GM12878 (cell line): ENCODE measurements around the gene PLPP3. TPM values are rescaled to one million over a fixed set of nuclear protein-coding genes. Genes with fewer than 3 reads are reported as not detected.

Experiments used
- BHLHE40 ChIP-seq, 2 experiments: fragments of 450-650 bp in 1 of 2; IDR thresholded peaks; 2 replicates each; pipeline ENCODE4 v1.6.1; 2011 to 2017; ENCODE audit warnings: low read depth in 2 of 2, borderline replicate concordance in 1 of 2, improper control_type of control experiment in 1 of 2, low read length in 1 of 2, mild to moderate bottlenecking in 1 of 2
- BRCA1 ChIP-seq: IDR thresholded peaks from 2 replicates; pipeline ENCODE4 v1.6.1; 2011; ENCODE audit warnings: low read depth, low read length, improper control_type of control experiment
- CHD2 ChIP-seq: IDR thresholded peaks from 2 replicates; pipeline ENCODE4 v1.6.1; 2011; ENCODE audit warnings: low read depth, low read length, improper control_type of control experiment, borderline replicate concordance
- CREB1 ChIP-seq: IDR thresholded peaks from 2 replicates; pipeline ENCODE4 v1.6.1; 2012; ENCODE audit warnings: low read depth, mild to moderate bottlenecking, inconsistent platforms
- ELK1 ChIP-seq: IDR thresholded peaks from 2 replicates; pipeline ENCODE4 v1.6.1; 2012; ENCODE audit warnings: low read depth, low read length, improper control_type of control experiment
- ETV6 ChIP-seq, 2 experiments: fragments of 450-650 bp in 1 of 2; IDR thresholded peaks in 1 of 2; conservative IDR thresholded peaks in 1 of 2; 2 replicates each; pipeline ENCODE4 v1.6.1; 2014; ENCODE audit warnings: antibody characterized with exemption in 1 of 2, borderline replicate concordance in 1 of 2, low read depth in 1 of 2, mild to moderate bottlenecking in 1 of 2, moderate library complexity in 1 of 2
- FOS ChIP-seq: IDR thresholded peaks from 3 replicates; pipeline ENCODE4 v1.6.1; 2011; ENCODE audit warnings: borderline replicate concordance; ENCODE audit not compliant: insufficient read length; ENCODE audit errors: extremely low read depth
- FOXM1 ChIP-seq: IDR thresholded peaks from 2 replicates; pipeline ENCODE4 v1.6.1; 2012; ENCODE audit warnings: low read depth, mild to moderate bottlenecking, inconsistent platforms, low read length, moderate library complexity
- HDAC2 ChIP-seq: fragments of 200-600 bp; sonication (generic); IDR thresholded peaks from 2 replicates; pipeline ENCODE4 v1.6.1; 2017
- IRF4 ChIP-seq: IDR thresholded peaks from 2 replicates; pipeline ENCODE4 v1.6.1; 2011; ENCODE audit warnings: low read depth, low read length
- LARP7 ChIP-seq: fragments of 450-650 bp; IDR thresholded peaks from 2 replicates; pipeline ENCODE4 v1.6.1; 2017; ENCODE audit warnings: mild to moderate bottlenecking
- NFIC ChIP-seq: IDR thresholded peaks from 2 replicates; pipeline ENCODE4 v1.6.1; 2012; ENCODE audit warnings: low read depth, mild to moderate bottlenecking, inconsistent platforms, low read length, moderate library complexity
- NFXL1 ChIP-seq: fragments of 450-650 bp; IDR thresholded peaks from 2 replicates; pipeline ENCODE4 v1.6.1; 2017; ENCODE audit warnings: antibody characterized with exemption, mild to moderate bottlenecking, borderline replicate concordance
- NFYA ChIP-seq: IDR thresholded peaks from 2 replicates; pipeline ENCODE4 v1.6.1; 2011; ENCODE audit warnings: low read depth, mild to moderate bottlenecking, low read length, improper control_type of control experiment, borderline replicate concordance
- POLR2AphosphoS5 ChIP-seq: IDR thresholded peaks from 2 replicates; pipeline ENCODE4 v1.6.1; 2011; ENCODE audit warnings: mild to moderate bottlenecking, low read length, inconsistent platforms
- RFX5 ChIP-seq: IDR thresholded peaks from 2 replicates; pipeline ENCODE4 v1.6.1; 2011; ENCODE audit warnings: low read depth, low read length, improper control_type of control experiment
- SKIL ChIP-seq: fragments of 450-650 bp; IDR thresholded peaks from 2 replicates; pipeline ENCODE4 v1.6.1; 2017; ENCODE audit warnings: mild to moderate bottlenecking, low read depth, inconsistent platforms; ENCODE audit not compliant: poor library complexity, severe bottlenecking
- SMAD5 ChIP-seq: IDR thresholded peaks from 2 replicates; pipeline ENCODE4 v1.6.1; 2016; ENCODE audit warnings: antibody characterized with exemption, low read depth
- SREBF2 ChIP-seq: IDR thresholded peaks from 2 replicates; pipeline ENCODE4 v1.6.1; 2012; ENCODE audit warnings: mild to moderate bottlenecking, low read length
- TARDBP ChIP-seq: IDR thresholded peaks from 2 replicates; pipeline ENCODE4 v1.6.1; 2016; ENCODE audit warnings: borderline replicate concordance
- ZNF274 ChIP-seq: IDR thresholded peaks from one replicate; pipeline ENCODE4 v1.8.0; 2011; ENCODE audit not compliant: insufficient read length, insufficient read depth
- polyA plus RNA-seq, 11 experiments: library from polyadenylated mRNA; depleted of rRNA in 4 of 11; unstranded in 6 of 11; stranded (reverse) in 5 of 11; fragments of >200 nt; fragmentation: Nextera tagmentation in 4 of 11; fragmentation: Illumina TruSeq in 1 of 11; extraction: Ambion mirVana in 4 of 11; extraction: Trizol in 1 of 11; gene quantifications; 1 replicate in 1 of 11; 2 replicates in 10 of 11; pipeline versions ENCODE4 v1.2.1 to v1.2.3, GENCODE V29; 2011 to 2016; ENCODE audit warnings: inconsistent platforms in 2 of 11, missing spikeins in 2 of 11, low read depth in 1 of 11
- total RNA-seq, 4 experiments: library from RNA; depleted of rRNA in 3 of 4; stranded (reverse); fragments of >200 nt in 3 of 4; fragmentation: Illumina TruSeq in 1 of 4; extraction: Trizol in 1 of 4; gene quantifications; 2 replicates each; pipeline versions ENCODE4 v1.2.1 to v1.2.3, GENCODE V29; 2013 to 2021
- TF ChIP-seq, protein P1 (sequence below): fragments of 450-650 bp; IDR thresholded peaks from 2 replicates; pipeline ENCODE4 v1.6.1; 2018; ENCODE audit warnings: borderline replicate concordance, mild to moderate bottlenecking; ENCODE audit not compliant: partially characterized antibody
- TF ChIP-seq, protein P2 (sequence below): IDR thresholded peaks from 2 replicates; pipeline ENCODE4 v1.6.1; 2011; ENCODE audit warnings: borderline replicate concordance, low read depth, mild to moderate bottlenecking, moderate library complexity, mixed read lengths, low read length; ENCODE audit not compliant: insufficient read depth; ENCODE audit errors: extremely low read length
- TF ChIP-seq, protein P3 (sequence below): fragments of 150-350 bp; IDR thresholded peaks from 2 replicates; pipeline ENCODE4 v1.6.1; 2014; ENCODE audit warnings: mild to moderate bottlenecking, low read depth, low read length

The PLPP3 gene
- total and polyA plus RNA-seq, 10 of the 15 experiments (the other 5 are each of a cell fraction or from before 2014, with no cell fraction given): 6.4 to 26.8 (median 9.5) TPM

DNA sequence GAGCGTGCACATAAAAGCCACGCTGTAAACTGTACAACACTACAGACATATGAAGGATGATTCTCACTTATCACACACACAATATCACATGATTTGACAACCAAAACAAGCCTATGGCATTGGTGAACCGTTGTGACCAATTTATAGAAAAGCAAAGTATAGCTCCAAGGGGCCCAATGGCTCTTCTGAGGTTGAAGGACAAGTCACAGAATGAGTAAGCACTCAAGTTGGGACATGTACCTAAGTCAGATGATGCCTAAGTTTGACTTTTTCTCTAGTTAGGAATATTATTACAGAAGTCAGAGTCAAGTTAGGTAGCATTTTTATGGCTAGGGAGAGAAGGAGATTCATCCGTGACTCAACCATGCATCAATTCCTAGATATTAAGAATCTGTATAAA lies 45.7 kb downstream of the PLPP3 start (continued):
- no peak for TF ChIP-seq CHD2
- TF ChIP-seq HDAC2: no peak
- no peak for TF ChIP-seq ZNF274
- TF ChIP-seq, protein P1, sequence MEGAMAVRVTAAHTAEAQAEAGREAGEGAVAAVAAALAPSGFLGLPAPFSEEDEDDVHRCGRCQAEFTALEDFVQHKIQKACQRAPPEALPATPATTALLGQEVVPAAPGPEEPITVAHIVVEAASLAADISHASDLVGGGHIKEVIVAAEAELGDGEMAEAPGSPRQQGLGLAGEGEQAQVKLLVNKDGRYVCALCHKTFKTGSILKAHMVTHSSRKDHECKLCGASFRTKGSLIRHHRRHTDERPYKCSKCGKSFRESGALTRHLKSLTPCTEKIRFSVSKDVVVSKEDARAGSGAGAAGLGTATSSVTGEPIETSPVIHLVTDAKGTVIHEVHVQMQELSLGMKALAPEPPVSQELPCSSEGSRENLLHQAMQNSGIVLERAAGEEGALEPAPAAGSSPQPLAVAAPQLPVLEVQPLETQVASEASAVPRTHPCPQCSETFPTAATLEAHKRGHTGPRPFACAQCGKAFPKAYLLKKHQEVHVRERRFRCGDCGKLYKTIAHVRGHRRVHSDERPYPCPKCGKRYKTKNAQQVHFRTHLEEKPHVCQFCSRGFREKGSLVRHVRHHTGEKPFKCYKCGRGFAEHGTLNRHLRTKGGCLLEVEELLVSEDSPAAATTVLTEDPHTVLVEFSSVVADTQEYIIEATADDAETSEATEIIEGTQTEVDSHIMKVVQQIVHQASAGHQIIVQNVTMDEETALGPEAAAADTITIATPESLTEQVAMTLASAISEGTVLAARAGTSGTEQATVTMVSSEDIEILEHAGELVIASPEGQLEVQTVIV: no peak
- TF ChIP-seq POLR2AphosphoS5: no peak
- TF ChIP-seq LARP7: no peak
- no peak for TF ChIP-seq TARDBP
- no peak for TF ChIP-seq SREBF2
- TF ChIP-seq CREB1: no peak; the same call in 1 of the 2 replicates
- no peak for TF ChIP-seq RFX5
- TF ChIP-seq FOS: no peak
- TF ChIP-seq ETV6 (conservative IDR thresholded peaks at IDR 0.05 in 1 of 2, IDR thresholded peaks at IDR 0.05 in 1 of 2; ENCODE audit: borderline replicate concordance in 1 of 2, low read depth in 1 of 2): peak in 1 of 2 experiments; percentile 73; a peak in 2 of 4 replicates
- TF ChIP-seq FOXM1: peak; percentile 83; the same call in 1 of the 2 replicates
- TF ChIP-seq IRF4: peak; percentile 89; the same call in 1 of the 2 replicates
- TF ChIP-seq, protein P2, sequence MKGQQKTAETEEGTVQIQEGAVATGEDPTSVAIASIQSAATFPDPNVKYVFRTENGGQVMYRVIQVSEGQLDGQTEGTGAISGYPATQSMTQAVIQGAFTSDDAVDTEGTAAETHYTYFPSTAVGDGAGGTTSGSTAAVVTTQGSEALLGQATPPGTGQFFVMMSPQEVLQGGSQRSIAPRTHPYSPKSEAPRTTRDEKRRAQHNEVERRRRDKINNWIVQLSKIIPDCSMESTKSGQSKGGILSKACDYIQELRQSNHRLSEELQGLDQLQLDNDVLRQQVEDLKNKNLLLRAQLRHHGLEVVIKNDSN: no peak
- TF ChIP-seq SKIL: peak; percentile 89
- no peak for TF ChIP-seq SMAD5
- TF ChIP-seq BHLHE40 (IDR thresholded peaks at IDR 0.05; ENCODE audit: borderline replicate concordance in 1 of 2, low read depth in 2 of 2, low read length in 1 of 2): peak in 1 of 2 experiments; percentile 44; a peak in 2 of 4 replicates
- TF ChIP-seq ELK1: no peak
- TF ChIP-seq NFYA: no peak
- TF ChIP-seq NFXL1: no peak
- TF ChIP-seq BRCA1: no peak
- TF ChIP-seq, protein P3, sequence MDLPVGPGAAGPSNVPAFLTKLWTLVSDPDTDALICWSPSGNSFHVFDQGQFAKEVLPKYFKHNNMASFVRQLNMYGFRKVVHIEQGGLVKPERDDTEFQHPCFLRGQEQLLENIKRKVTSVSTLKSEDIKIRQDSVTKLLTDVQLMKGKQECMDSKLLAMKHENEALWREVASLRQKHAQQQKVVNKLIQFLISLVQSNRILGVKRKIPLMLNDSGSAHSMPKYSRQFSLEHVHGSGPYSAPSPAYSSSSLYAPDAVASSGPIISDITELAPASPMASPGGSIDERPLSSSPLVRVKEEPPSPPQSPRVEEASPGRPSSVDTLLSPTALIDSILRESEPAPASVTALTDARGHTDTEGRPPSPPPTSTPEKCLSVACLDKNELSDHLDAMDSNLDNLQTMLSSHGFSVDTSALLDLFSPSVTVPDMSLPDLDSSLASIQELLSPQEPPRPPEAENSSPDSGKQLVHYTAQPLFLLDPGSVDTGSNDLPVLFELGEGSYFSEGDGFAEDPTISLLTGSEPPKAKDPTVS: no peak
- peak; percentile 90 for TF ChIP-seq NFIC
